ENCODE results near the gene VAV3. TPM values are rescaled to one million over a fixed set of nuclear protein-coding genes. Genes with fewer than 3 reads are reported as not detected.

VAV3 gene
- total RNA-seq, 2 experiments from 2014 or later = 5.1 to 5.2 TPM

- POLR2A ChIA-PET = no interaction called here
- CTCF ChIA-PET = no interaction called here
Observed at GRCh38 chr1:107817206-107817605, 147.8 kb downstream of the VAV3 start.

GRCh38 chr1:107810291-107810951 is 154.6 kb downstream of the VAV3 start:
- POLR2A ChIA-PET = no interaction called here
- CTCF ChIA-PET = no interaction called here

GRCh38 chr1:107807855-107808254 is 157.1 kb downstream of the VAV3 start:
- CTCF ChIA-PET = no interaction called here

GRCh38 chr1:107807405-107807804 is 157.6 kb downstream of the VAV3 start:
- CTCF ChIA-PET = no interaction called here
- POLR2A ChIA-PET = no interaction called here

More at GRCh38 chr1:107807855-107808254, 157.1 kb downstream of the VAV3 start:
- POLR2A ChIA-PET = no interaction called here

- ChIA-PET CTCF (no interaction called here), POLR2A (no interaction called here)
Observed at GRCh38 chr1:107806902-107807301, 158.1 kb downstream of the VAV3 start.

GRCh38 chr1:107804741-107805140 is 160.2 kb downstream of the VAV3 start:
- POLR2A ChIA-PET = no interaction called here
- CTCF ChIA-PET = no interaction called here

GRCh38 chr1:107804134-107804533 is 160.8 kb downstream of the VAV3 start:
- CTCF ChIA-PET = no interaction called here
- POLR2A ChIA-PET = no interaction called here

- ChIA-PET POLR2A (no interaction called here), CTCF (no interaction called here)
Observed at GRCh38 chr1:107803579-107803978, 161.4 kb downstream of the VAV3 start.

- POLR2A ChIA-PET = no interaction called here
- CTCF ChIA-PET = no interaction called here
Observed at GRCh38 chr1:107802654-107803053, 162.3 kb downstream of the VAV3 start.

- POLR2A ChIA-PET = no interaction called here
Observed at GRCh38 chr1:107795994-107796393, 169.0 kb downstream of the VAV3 start.

GRCh38 chr1:107795441-107795840 is 169.5 kb downstream of the VAV3 start:
- POLR2A ChIA-PET = no interaction called here
- CTCF ChIA-PET = interaction anchor here (0.6 kb wide), 2 partner anchors 17 to 734 kb away, joined by 3 read pairs; no protein-coding TSS in a partner anchor

More at GRCh38 chr1:107795994-107796393, 169.0 kb downstream of the VAV3 start:
- CTCF ChIA-PET = interaction anchor here (0.6 kb wide), 1 partner anchor 734 kb away, joined by 3 read pairs; no protein-coding TSS in a partner anchor

- CTCF ChIA-PET = interaction anchor here (1.4 kb wide), 1 partner anchor 13 kb away, joined by 4 read pairs; no protein-coding TSS in a partner anchor
Observed at GRCh38 chr1:107794571-107794970, 170.4 kb downstream of the VAV3 start.

GRCh38 chr1:107793896-107794453 is 171.0 kb downstream of the VAV3 start:
- ChIA-PET CTCF (interaction anchor here (1.4 kb wide), 1 partner anchor 12 kb away, joined by 4 read pairs; no protein-coding TSS in a partner anchor), POLR2A (no interaction called here)

More at GRCh38 chr1:107794571-107794970, 170.4 kb downstream of the VAV3 start:
- POLR2A ChIA-PET = no interaction called here

GRCh38 chr1:107791348-107791747 is 173.6 kb downstream of the VAV3 start:
- POLR2A ChIA-PET = no interaction called here
- CTCF ChIA-PET = interaction anchor here (0.7 kb wide), 1 partner anchor 9 kb away, joined by 4 read pairs; no protein-coding TSS in a partner anchor

- ChIA-PET CTCF (no interaction called here), POLR2A (no interaction called here)
Observed at GRCh38 chr1:107789817-107790524, 175.0 kb downstream of the VAV3 start.

- POLR2A ChIA-PET = no interaction called here
- CTCF ChIA-PET = no interaction called here
Observed at GRCh38 chr1:107788206-107789202, 176.5 kb downstream of the VAV3 start.

GRCh38 chr1:107787299-107787698 is 177.7 kb downstream of the VAV3 start:
- ChIA-PET CTCF (interaction anchor here (0.6 to 1.1 kb wide), 3 partner anchors 66 to 337 kb away, joined by 4 to 5 read pairs (median 5); no protein-coding TSS in a partner anchor), POLR2A (no interaction called here)

GRCh38 chr1:107786203-107786845 is 178.7 kb downstream of the VAV3 start:
- ChIA-PET CTCF (interaction anchor here (0.6 to 1.1 kb wide), 2 partner anchors 67 to 327 kb away, joined by 4 to 5 read pairs; no protein-coding TSS in a partner anchor), POLR2A (no interaction called here)
